Activated naive CD8-positive, alpha-beta T cell treated with anti-CD3 and anti-CD28 coated beads, Interleukin-2, amount 50 U/mL, for 24 hours (primary cell): ENCODE measurements around the gene FSTL3.

Experiments
- ATAC-seq: fragments of 150-1000 bp; cut with Tn5 transposase; one replicate; pipeline ENCODE4 v1.10.0; 2021
- DNase-seq: peaks from one replicate; pipeline ENCODE4 v3.0.0; 2021
- H3K27ac Mint-ChIP-seq: one replicate; pipeline ENCODE4 v1.8.0; 2021; ENCODE audit warnings: mild to moderate bottlenecking, mixed read lengths
- H3K27me3 Mint-ChIP-seq: one replicate; pipeline ENCODE4 v1.8.0; 2021; ENCODE audit warnings: mixed read lengths
- H3K36me3 Mint-ChIP-seq: one replicate; pipeline ENCODE4 v1.8.0; 2021; ENCODE audit warnings: low read depth, mixed read lengths
- H3K4me1 Mint-ChIP-seq: one replicate; pipeline ENCODE4 v1.8.0; 2021; ENCODE audit warnings: mixed read lengths
- H3K4me3 Mint-ChIP-seq: one replicate; pipeline ENCODE4 v1.8.0; 2021; ENCODE audit warnings: mild to moderate bottlenecking, moderate library complexity, mixed read lengths
- H3K9me3 Mint-ChIP-seq: one replicate; pipeline ENCODE4 v1.8.0; 2021; ENCODE audit warnings: mixed read lengths

Gene FSTL3

DNA sequence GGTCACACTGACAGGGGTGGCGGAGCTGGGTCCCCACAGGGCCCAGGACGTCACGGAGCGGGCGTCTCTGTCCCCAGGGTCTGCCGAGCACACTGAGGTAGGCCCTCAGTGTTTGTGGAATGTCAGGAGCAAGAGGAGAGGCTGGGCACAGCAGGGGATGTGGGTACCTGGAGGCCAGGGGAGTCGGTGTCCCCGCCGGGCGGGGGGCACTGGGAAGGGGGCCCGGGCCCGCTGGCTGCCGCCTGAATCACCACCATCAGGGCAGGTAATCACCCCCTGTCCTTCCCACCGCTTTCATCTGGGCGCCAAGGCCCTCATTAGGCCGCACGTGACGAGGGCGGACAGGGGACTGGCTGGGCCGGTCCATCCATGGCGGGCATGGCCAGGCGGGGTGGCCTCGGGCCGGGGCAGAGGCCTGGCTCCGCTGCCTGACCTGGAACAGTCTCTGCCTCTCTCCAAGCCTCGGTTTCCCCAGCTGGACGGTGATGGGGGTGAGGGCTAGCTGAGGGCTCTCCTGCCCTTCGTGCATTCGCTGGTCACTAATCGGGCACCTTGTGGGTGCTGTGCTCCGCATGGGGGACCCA is 35.5 kb upstream of the FSTL3 start:
- Mint-ChIP-seq H3K4me1 (peaks cover 9% of the 10 kb centered on the region), H3K4me3 (no peak overlapping the region), H3K27me3 (peaks cover 2% of the 10 kb centered on the region), H3K36me3 (peaks cover 2% of the 10 kb centered on the region), H3K27ac (no peak overlapping the region), H3K9me3 (no peaks in the 10 kb centered on the region)
- no peak for DNase-seq
- no peak for ATAC-seq

DNA sequence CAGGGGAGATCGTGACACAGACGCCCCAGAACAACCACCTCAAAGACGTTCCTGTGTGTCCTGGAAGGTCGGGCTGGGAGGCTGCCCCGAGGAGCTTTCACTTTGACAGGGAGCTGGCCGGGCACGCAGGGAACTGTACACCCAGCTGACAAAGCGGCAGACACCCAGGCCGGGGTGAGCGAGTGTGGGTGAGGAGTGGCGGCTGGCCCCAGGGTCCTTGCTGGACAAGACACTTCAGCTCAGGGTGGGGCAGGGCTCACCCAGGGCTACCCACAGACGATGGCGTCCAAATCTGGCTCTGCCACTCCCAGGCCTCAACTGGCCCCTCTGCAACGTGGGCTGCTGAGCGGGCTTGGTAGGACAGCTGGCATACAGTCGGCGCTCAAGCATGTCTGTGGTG is 34.5 kb upstream of the FSTL3 start:
- no peak overlapping the region for H3K4me3 Mint-ChIP-seq
- H3K27me3 Mint-ChIP-seq = peaks cover 2% of the 10 kb centered on the region
- H3K9me3 Mint-ChIP-seq = no peaks in the 10 kb centered on the region
- peaks cover 6% of the 10 kb centered on the region for H3K36me3 Mint-ChIP-seq
- H3K4me1 Mint-ChIP-seq = peaks cover 9% of the 10 kb centered on the region
- ATAC-seq = no peak
- no peak for DNase-seq
- peak overlapping the region; percentile 35 for H3K27ac Mint-ChIP-seq

DNA sequence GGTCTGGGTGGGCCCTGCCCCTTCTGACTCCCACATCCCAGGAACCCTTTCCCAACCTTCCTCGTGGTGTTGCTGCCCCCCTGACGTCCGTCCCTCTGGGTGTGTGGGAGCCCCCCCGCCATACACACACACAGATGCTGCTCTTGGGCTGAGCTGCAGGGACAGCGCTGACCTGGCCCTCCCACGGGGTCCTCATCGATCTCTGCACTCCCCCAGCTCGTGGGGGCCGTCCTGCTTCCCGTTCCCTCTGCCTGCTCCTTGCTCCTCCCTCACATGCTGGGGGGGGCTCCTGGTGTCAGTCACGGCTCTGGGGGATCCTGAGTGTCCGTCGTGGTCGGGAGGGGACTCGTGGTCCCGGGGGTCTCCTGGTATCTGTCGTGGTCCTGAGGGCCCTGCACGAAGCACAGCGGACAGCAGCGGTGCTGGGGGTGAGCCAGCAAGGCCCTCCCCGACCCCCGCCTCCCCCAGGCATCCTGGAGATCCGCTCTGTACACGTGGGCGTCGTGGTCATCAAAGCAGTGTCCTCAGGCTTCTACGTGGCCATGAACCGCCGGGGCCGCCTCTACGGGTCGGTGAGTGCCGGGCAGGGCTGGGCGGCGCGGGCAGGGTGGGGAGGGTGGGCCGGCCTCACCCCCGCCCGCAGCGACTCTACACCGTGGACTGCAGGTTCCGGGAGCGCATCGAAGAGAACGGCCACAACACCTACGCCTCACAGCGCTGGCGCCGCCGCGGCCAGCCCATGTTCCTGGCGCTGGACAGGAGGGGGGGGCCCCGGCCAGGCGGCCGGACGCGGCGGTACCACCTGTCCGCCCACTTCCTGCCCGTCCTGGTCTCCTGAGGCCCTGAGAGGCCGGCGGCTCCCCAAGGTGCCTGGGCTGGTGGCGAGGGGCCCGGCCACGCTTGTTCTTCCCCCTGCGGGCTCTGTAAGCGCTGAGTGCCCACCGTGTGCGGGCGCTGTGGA is 33.1 kb upstream of the FSTL3 start:
- no peak for DNase-seq
- Mint-ChIP-seq H3K4me3 (no peak overlapping the region), H3K27ac (no peak overlapping the region), H3K27me3 (peaks cover 2% of the 10 kb centered on the region), H3K9me3 (no peaks in the 10 kb centered on the region), H3K36me3 (peaks cover 7% of the 10 kb centered on the region), H3K4me1 (peaks cover 6% of the 10 kb centered on the region)
- no peak for ATAC-seq

DNA sequence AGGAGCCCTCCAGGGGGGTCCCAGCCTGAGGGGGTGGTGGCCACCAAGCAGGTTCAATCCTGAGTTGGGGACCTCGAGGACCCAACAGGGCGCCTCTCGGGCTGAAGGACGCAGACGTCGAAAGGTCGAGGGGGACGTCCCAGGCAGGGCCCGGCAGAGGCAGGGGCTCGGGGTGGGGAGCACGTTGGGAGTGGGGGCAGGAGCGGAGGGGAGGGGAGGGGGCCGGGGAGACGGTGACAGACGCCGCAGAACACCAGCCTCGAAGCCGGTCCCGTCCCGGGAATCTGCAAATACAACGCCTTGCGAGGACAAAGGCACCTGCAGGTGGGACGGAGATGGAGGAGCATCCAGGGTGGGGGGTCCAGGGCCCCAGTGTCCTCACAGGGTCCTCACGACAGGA is 32.5 kb upstream of the FSTL3 start:
- H3K9me3 Mint-ChIP-seq = no peaks in the 10 kb centered on the region
- peaks cover 6% of the 10 kb centered on the region for H3K4me1 Mint-ChIP-seq
- H3K4me3 Mint-ChIP-seq = no peak overlapping the region
- peaks cover 2% of the 10 kb centered on the region for H3K27me3 Mint-ChIP-seq
- no peak for DNase-seq
- peaks cover 10% of the 10 kb centered on the region for H3K36me3 Mint-ChIP-seq
- H3K27ac Mint-ChIP-seq = no peak overlapping the region
- no peak for ATAC-seq

DNA sequence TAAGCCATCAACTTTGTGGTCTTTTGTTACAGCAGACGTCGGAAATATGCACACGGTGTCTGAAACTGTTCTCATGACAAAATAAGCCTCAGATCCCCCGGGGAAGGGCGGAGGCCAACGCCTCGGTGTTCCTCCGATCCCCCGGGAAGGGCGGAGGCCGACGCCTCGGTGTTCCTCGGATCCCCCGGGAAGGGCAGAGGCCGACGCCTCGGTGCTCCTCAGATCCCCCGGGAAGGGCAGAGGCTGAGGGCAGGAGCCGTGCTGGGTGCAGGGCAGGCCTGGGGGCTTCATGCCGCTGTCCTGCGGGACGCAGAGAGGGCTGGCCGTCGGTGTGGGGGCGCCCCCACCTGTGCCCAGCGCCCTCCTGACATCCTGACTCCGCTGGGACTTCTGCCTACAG is 31.8 kb upstream of the FSTL3 start:
- Mint-ChIP-seq H3K27me3 (peaks cover under 1% of the 10 kb centered on the region), H3K4me3 (no peak overlapping the region), H3K27ac (no peak overlapping the region), H3K36me3 (peaks cover 10% of the 10 kb centered on the region), H3K9me3 (no peaks in the 10 kb centered on the region), H3K4me1 (peaks cover 2% of the 10 kb centered on the region)
- no peak for ATAC-seq
- DNase-seq = no peak

DNA sequence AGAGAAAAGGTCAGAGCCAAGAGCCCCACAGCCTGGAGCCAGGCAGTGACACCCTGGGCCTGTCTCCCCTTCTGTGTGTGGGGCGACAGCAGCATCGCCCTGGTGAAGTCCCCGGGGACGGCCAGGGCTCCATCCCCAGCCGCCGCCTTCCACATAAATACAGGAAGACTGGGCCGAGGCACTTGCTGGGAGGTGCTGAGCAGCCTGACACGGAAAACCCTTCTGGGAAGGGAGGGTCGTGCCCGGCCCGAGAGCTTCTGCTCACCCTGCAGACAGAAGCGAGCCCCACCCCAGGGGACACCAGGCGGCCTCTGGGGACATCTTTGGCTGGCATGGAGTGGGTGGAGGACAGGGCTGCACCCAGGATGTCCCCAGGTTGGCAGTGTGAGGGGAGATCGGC is 31.4 kb upstream of the FSTL3 start:
- DNase-seq = no peak
- Mint-ChIP-seq H3K36me3 (peaks cover 10% of the 10 kb centered on the region), H3K27ac (no peak overlapping the region), H3K4me1 (no peaks in the 10 kb centered on the region), H3K27me3 (no peaks in the 10 kb centered on the region), H3K4me3 (no peak overlapping the region), H3K9me3 (no peaks in the 10 kb centered on the region)
- no peak for ATAC-seq

DNA sequence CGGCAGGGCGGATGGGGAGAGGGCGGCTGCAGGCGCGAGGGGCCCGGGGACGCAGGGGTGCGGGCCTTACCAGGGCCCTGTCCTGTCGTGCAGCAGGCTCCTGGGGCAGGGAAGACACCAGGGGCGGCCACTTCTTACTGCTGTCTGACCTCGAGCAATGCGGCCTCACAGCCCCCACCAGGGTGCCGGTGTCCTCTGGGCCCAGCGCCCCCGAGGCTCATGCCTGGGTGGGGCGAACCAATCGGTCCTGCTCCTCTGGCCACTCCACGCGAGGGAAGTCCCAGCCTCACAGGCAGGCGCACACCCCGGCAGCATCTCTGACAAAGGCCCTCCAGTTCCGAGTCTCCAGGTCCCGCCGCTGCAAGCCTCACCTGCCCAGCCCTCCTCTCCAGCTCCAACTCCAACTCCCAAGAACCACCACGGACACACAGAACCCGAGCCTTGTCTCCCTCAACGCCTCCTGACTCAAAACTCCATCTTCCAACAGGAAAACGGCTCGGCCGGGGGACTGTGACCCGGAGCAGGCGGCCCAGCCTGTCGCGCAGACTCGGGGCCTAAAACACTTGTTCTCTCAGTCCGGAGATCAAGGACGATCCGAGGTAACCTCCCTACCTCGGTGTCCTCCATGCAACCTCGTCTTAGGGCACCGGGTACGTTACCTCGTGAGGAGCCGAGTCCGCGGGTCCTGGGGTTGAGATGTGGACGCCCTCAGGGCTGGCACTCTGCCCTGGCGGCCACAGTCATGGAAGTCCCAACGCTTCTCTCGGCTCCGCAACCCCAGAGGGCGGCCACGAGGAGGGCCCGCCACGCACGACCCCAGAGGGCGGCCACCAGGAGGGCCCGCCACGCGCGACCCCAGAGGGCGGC is 30.0 kb upstream of the FSTL3 start:
- ATAC-seq (no peak), DNase-seq (no peak)
- H3K4me1 Mint-ChIP-seq = peaks cover 3% of the 10 kb centered on the region
- no peaks in the 10 kb centered on the region for H3K27me3 Mint-ChIP-seq
- H3K36me3 Mint-ChIP-seq = peaks cover 10% of the 10 kb centered on the region
- H3K4me3 Mint-ChIP-seq = no peak overlapping the region
- H3K9me3 Mint-ChIP-seq = no peaks in the 10 kb centered on the region
- peak overlapping the region; percentile 19 for H3K27ac Mint-ChIP-seq

DNA sequence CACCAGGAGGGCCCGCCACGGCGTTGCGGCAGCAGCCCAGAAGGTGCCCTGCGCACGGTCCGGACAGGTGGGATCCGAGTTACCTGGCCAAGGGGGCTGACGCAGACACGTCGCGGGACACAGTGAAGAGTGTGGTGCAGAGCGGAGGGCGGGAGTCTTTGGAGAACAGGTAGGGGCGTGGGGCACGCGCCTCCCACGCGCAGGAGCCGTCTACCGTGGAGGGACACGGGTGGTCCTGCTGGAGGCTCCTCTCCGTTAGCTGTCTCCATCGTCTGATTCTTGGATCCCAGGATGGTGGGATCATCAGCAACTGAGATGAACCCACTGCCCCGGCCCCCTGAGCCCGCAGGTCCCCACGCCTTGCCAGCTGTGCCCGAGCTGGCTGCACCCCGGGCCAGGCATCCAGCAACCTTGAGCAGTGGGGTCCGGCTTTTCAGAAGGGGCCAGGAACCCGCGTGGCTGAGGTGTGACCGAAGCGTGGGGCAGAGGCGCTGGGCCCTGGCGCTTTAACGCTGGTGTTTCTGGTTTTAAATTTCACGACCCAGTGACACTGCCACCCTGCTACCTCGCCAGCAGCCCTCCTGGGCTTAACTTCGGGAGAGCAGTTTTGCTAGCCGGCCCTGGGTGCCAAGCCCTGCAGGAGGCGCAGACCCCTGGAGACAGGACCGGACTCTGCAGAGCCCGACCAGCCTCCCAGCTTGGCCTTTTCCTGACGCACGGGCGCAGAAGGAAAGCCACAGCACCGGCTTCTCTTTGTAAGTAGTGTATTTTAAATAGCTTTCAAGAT is 29.2 kb upstream of the FSTL3 start:
- peaks cover 3% of the 10 kb centered on the region for H3K4me1 Mint-ChIP-seq
- no peak overlapping the region for H3K4me3 Mint-ChIP-seq
- H3K9me3 Mint-ChIP-seq = no peaks in the 10 kb centered on the region
- ATAC-seq (no peak), DNase-seq (no peak)
- H3K27me3 Mint-ChIP-seq = no peaks in the 10 kb centered on the region
- peaks cover 10% of the 10 kb centered on the region for H3K36me3 Mint-ChIP-seq
- no peak overlapping the region for H3K27ac Mint-ChIP-seq

DNA sequence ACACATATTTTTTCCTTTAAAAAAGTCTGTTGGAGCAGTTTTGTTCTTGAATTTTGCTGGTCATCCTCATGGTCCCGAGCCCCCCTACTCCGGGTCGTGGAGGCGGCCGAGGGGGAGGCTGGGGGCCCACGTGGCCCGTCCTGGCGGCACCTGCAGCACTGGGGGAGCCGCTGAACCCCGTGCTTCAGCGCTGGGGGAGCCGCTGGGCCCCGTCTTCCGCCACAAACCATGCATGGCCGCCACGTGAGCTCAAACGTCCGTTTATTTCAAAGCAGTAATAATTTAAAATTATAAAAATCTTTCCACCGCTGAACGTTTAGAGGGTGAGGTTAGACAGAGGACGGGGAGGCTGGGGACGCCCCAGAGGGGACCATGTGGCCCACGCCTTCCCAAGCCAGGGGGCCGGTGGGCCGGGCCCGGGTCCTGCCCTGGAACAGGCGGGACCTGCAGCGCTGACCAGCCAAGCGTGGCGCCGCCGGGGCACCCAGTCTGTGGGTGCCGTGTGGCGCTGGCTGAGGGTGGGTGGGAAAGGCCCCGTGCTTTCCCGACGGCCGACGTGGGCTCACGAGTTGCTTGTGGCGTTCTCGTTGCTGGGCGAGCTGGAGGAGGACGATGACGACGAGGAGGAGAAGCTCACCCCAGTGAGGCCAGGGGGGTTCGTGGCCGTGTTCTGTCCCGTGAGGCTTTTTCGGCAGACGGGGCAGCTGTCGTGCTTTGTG is 28.5 kb upstream of the FSTL3 start:
- Mint-ChIP-seq H3K4me3 (no peak overlapping the region), H3K27ac (no peak overlapping the region)
- no peak for ATAC-seq

DNA sequence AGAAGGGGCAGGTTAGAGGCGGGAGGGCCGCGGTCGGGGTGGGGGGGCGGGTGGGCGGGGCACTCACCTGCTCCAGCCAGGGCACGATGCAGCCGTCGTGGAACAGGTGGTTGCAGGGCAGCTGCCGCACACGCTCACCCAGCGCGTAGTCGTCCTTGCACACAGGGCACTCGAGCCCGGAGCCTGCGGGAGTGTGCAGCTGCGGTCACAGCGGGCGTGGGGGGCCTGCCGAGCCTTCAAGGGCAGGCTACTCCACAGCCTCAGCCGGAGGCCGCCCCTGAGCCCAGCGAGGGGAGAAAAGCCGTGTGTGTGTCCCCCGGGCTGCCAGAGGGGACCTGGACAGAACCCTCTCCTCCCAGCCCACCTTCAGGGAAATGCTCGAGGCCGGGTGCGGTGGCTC is 27.9 kb upstream of the FSTL3 start:
- Mint-ChIP-seq H3K4me3 (no peak overlapping the region), H3K27me3 (no peaks in the 10 kb centered on the region), H3K27ac (no peak overlapping the region), H3K4me1 (peaks cover 3% of the 10 kb centered on the region), H3K9me3 (no peaks in the 10 kb centered on the region), H3K36me3 (peaks cover 10% of the 10 kb centered on the region)
- ATAC-seq = no peak
- DNase-seq = no peak

More for the DNA sequence above, 28.5 kb upstream of the FSTL3 start:
- no peak for DNase-seq
- H3K4me1 Mint-ChIP-seq = peaks cover 3% of the 10 kb centered on the region
- no peaks in the 10 kb centered on the region for H3K9me3 Mint-ChIP-seq
- no peaks in the 10 kb centered on the region for H3K27me3 Mint-ChIP-seq
- H3K36me3 Mint-ChIP-seq = peaks cover 10% of the 10 kb centered on the region

DNA sequence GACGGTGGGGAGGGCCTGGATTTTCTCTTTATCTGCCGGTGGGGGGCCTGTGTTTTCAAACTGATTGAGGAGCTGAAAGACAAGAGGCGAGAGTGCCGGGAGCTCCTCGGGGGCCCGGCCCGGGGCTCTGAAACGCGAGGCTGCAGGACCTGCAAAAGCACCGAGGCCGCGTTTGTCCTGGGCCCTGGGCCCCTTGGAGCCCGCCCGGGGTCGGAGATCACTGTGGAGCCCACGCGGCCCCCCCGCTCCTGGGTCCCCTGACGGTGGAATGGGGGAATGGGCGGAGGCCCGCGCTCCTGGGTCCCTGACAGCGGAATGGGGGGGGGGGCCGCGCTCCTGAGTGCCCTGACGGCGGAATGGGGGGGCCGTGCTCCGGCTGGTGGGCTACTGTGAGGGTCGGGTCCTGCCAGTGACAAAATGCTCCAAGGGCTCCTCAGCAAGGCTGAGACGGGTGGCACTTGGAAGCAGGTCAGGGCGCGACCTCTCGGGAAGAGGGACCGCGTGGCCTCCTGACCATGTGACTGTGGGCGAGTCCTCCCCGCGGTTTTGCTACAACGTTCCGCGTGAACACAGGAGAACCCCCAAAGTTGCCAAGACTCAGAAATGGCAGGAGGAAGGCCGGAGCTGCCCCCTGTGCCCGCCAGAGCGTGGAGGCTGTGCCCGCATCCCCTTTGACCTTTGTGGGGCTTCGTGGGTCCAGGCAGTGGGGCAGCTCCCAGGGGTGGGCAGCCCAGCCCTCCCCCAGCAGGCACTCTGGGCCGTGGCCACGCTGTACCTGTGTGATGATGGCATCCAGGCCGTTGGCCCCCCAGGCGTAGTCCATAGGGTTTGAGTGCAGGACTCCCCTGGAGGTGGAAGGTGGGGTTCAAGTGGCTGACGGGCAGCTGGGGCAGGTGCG is 27.0 kb upstream of the FSTL3 start:
- peaks cover 5% of the 10 kb centered on the region for H3K4me1 Mint-ChIP-seq
- H3K4me3 Mint-ChIP-seq = no peak overlapping the region
- H3K36me3 Mint-ChIP-seq = peaks cover 15% of the 10 kb centered on the region
- no peaks in the 10 kb centered on the region for H3K9me3 Mint-ChIP-seq
- DNase-seq = no peak
- H3K27ac Mint-ChIP-seq = no peak overlapping the region
- no peaks in the 10 kb centered on the region for H3K27me3 Mint-ChIP-seq
- no peak for ATAC-seq

DNA sequence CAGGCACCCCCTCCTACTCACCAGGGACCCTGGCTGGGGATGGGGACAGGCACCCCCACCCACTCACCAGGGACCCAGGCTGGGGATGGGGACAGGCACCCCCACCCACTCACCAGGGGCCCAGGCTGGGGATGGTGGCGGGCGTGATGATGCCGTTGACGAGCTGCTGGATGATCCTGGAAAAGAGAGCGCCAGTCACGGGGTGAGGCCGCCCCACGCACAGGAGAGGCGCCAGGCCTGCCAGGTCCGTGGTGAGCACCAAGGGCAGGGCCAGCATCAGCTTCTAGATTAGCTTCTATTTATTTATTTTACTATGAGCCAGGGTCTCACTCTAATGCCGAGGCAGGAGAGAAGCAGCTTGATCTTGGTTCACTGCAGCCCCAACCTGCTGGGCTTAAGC is 26.1 kb upstream of the FSTL3 start:
- Mint-ChIP-seq H3K27ac (no peak overlapping the region), H3K36me3 (peaks cover 17% of the 10 kb centered on the region), H3K4me1 (peaks cover 9% of the 10 kb centered on the region), H3K27me3 (no peaks in the 10 kb centered on the region), H3K4me3 (no peak overlapping the region), H3K9me3 (no peaks in the 10 kb centered on the region)
- DNase-seq (no peak), ATAC-seq (no peak)
